ENCODE results near the gene CPZ. TPM values are rescaled to one million over a fixed set of nuclear protein-coding genes. Genes with fewer than 3 reads are reported as not detected.

CPZ gene
- total RNA-seq, 2 experiments from 2014 or later, result not detected

Other genes starting within 250 kb of the CPZ start
- gene ACOX3, start 152.0 kb upstream of the CPZ start, total RNA-seq, result 10 to 100 TPM; 11.9 to 13.3 TPM
- 10 to 100 TPM; 13.1 to 14.5 TPM for gene TRMT44, start 152.0 kb upstream of the CPZ start, total RNA-seq
- gene GPR78, start 12.4 kb upstream of the CPZ start, total RNA-seq, result not detected

Measured in activated naive CD4-positive, alpha-beta T cell treated with anti-CD3 and anti-CD28 coated beads for 36 hours (primary cell).